ENCODE measurements around the gene P3H3. TPM values are rescaled to one million over a fixed set of nuclear protein-coding genes. Genes with fewer than 3 reads are reported as not detected.
A peak's percentile ranks its signal among the peaks of the same experiment; 100 is the strongest.

The P3H3 gene
- total and polyA plus RNA-seq, 2 of the 4 experiments (the other 2 are of a cell fraction), result 27.8 to 83.9 TPM

DNA sequence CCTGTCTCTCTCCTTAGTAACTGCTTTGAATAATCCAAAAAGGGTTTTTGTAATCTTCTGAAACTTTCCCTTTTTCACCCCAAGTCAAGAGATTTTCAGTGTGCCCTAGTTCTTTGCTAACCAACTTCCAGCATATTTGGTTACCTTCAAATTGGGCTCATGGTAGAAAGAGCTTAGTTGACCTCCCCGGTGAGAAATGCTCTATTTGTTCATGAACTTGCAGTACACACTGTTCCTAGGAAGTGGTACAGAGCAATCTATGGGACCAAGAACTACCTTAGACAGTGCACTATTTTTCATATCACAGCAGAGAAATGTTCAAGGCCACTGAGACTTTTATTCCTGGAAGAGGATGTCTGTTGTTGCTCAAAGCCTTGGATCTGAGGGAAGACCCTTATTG is 25.4 kb downstream of the P3H3 start:
- Histone ChIP-seq H3K79me1 (ENCODE audit: low read depth in 1 of 2, low read length in 2 of 2) (peaks cover 20 to 49% of the 10 kb centered on the region in 2 experiments), H3K9me1 (ENCODE audit: insufficient read depth, low read length) (no peaks in the 10 kb centered on the region), H3K27ac (ENCODE audit: insufficient read depth, low read length) (no peak overlapping the region), H3K4me3 (ENCODE audit: insufficient read depth, low read depth, low read length) (no peak overlapping the region), H3K4me2 (ENCODE audit: low read depth, low read length) (no peak overlapping the region), H3K4ac (ENCODE audit: low read depth, low read length) (0 out of 2 replicates have a peak overlapping the region, but pooled peaks have one; percentile 85), H2BK15ac (ENCODE audit: low read depth, low read length) (no peak overlapping the region), H3K4me1 (ENCODE audit: control insufficient read depth, insufficient read depth, low read length) (peaks cover 5% of the 10 kb centered on the region), H2AFZ (replicated peaks; ENCODE audit: low read length, poor library complexity) (no peak overlapping the region), H4K5ac (ENCODE audit: low read depth, low read length) (no peak overlapping the region), H4K20me1 (ENCODE audit: insufficient read depth, low read length) (peaks cover 15% of the 10 kb centered on the region), H4K91ac (ENCODE audit: insufficient read depth, low read depth, low read length) (no peak overlapping the region), H3K56ac (ENCODE audit: extremely low read depth, insufficient read depth, low read length) (no peak overlapping the region), H3K9ac (ENCODE audit: low read depth, low read length) (peak overlapping the region; percentile 54; the same call in 1 of the 2 replicates), H3K23ac (ENCODE audit: low read depth, low read length) (peak overlapping the region; percentile 53; the same call in 1 of the 2 replicates), H2BK5ac (ENCODE audit: low read depth, low read length, poor library complexity, severe bottlenecking) (peak overlapping the region; percentile 90), H4K8ac (ENCODE audit: low read depth in 2 of 2, low read length in 2 of 2) (peak overlapping the region in 1 of 2 experiments; percentile 17; a peak in 2 of 4 replicates), H3K14ac (replicated peaks; ENCODE audit: low read depth, low read length) (no peak overlapping the region), H3K9me3 (ENCODE audit: control insufficient read depth, insufficient read depth, low read length) (no peaks in the 10 kb centered on the region), H3K27me3 (ENCODE audit: control insufficient read depth, insufficient read depth, low read length) (no peaks in the 10 kb centered on the region), H2BK20ac (ENCODE audit: low read depth, low read length) (no peak overlapping the region), H2BK120ac (ENCODE audit: low read depth, low read length) (no peak overlapping the region), H3K36me3 (ENCODE audit: control insufficient read depth, insufficient read depth, low read length) (peaks cover 38% of the 10 kb centered on the region), H2AK5ac (ENCODE audit: low read depth, low read length) (no peak overlapping the region), H2AK9ac (replicated peaks; ENCODE audit: low read depth, low read length, poor library complexity) (no peak overlapping the region), H3K18ac (ENCODE audit: low read depth, low read length) (no peak overlapping the region)
- intact Hi-C loops (cut with micrococcal nuclease) (loop anchor here (2.0 kb wide), 1 partner anchor 15 kb away; no protein-coding TSS in a partner anchor), dilution Hi-C loops (cut with HindIII; ENCODE audit: low sequenced_read_pairs, unreplicated experiment) (no loop called here), in situ Hi-C loops (cut with MboI; ENCODE audit: low sequenced_read_pairs) (no loop called here)
- ATAC-seq (ENCODE audit: low read depth) (no peak), DNase-seq (no peak)
- no CpG with 5 or more reads among the region's 1 CpG for WGBS, 2 experiments (ENCODE audit: extremely low coverage in 2 of 2, insufficient read length in 1 of 2)
- CTCF ChIA-PET, result interaction anchor here (1.0 to 3.3 kb wide), 3 partner anchors 12 to 100 kb away, joined by 3 to 10 read pairs (median 3); partner anchors contain the start of gene SPSB2
- POLR2A ChIA-PET (ENCODE audit: unreplicated experiment), result interaction anchor here (1.2 to 1.3 kb wide), 2 partner anchors 9 to 24 kb away, joined by 3 read pairs; no protein-coding TSS in a partner anchor
- TF ChIP-seq RCOR1 (IDR thresholded peaks at IDR 0.05; ENCODE audit: insufficient replicate concordance, low read length), result no peak
- TF ChIP-seq MAFK (IDR thresholded peaks at IDR 0.05; ENCODE audit: low read depth, low read length), result no peak
- TF ChIP-seq, protein P1, sequence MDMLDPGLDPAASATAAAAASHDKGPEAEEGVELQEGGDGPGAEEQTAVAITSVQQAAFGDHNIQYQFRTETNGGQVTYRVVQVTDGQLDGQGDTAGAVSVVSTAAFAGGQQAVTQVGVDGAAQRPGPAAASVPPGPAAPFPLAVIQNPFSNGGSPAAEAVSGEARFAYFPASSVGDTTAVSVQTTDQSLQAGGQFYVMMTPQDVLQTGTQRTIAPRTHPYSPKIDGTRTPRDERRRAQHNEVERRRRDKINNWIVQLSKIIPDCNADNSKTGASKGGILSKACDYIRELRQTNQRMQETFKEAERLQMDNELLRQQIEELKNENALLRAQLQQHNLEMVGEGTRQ (IDR thresholded peaks at IDR 0.05; ENCODE audit: low read depth, low read length), result no peak
- TF ChIP-seq, protein P2, sequence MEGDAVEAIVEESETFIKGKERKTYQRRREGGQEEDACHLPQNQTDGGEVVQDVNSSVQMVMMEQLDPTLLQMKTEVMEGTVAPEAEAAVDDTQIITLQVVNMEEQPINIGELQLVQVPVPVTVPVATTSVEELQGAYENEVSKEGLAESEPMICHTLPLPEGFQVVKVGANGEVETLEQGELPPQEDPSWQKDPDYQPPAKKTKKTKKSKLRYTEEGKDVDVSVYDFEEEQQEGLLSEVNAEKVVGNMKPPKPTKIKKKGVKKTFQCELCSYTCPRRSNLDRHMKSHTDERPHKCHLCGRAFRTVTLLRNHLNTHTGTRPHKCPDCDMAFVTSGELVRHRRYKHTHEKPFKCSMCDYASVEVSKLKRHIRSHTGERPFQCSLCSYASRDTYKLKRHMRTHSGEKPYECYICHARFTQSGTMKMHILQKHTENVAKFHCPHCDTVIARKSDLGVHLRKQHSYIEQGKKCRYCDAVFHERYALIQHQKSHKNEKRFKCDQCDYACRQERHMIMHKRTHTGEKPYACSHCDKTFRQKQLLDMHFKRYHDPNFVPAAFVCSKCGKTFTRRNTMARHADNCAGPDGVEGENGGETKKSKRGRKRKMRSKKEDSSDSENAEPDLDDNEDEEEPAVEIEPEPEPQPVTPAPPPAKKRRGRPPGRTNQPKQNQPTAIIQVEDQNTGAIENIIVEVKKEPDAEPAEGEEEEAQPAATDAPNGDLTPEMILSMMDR (conservative IDR thresholded peaks at IDR 0.05; ENCODE audit: low read depth, low read length), result no peak
- TF ChIP-seq MAZ (IDR thresholded peaks at IDR 0.05; ENCODE audit: borderline replicate concordance, low read depth, low read length), result no peak
- TF ChIP-seq RAD21 (IDR thresholded peaks at IDR 0.05; ENCODE audit: low read length), result no peak
- TF ChIP-seq NFE2L2 (IDR thresholded peaks at IDR 0.05; ENCODE audit: low read depth, low read length), result no peak
- no peak for TF ChIP-seq POLR2A (IDR thresholded peaks at IDR 0.05; ENCODE audit: low read depth, low read length)
- TF ChIP-seq CHD1 (IDR thresholded peaks at IDR 0.05; ENCODE audit: low read depth, low read length), result no peak
- TF ChIP-seq, protein P3, sequence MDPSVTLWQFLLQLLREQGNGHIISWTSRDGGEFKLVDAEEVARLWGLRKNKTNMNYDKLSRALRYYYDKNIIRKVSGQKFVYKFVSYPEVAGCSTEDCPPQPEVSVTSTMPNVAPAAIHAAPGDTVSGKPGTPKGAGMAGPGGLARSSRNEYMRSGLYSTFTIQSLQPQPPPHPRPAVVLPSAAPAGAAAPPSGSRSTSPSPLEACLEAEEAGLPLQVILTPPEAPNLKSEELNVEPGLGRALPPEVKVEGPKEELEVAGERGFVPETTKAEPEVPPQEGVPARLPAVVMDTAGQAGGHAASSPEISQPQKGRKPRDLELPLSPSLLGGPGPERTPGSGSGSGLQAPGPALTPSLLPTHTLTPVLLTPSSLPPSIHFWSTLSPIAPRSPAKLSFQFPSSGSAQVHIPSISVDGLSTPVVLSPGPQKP (IDR thresholded peaks at IDR 0.05; ENCODE audit: borderline replicate concordance, low read depth, low read length), result no peak
- no peak for TF ChIP-seq FOS (IDR thresholded peaks at IDR 0.05; ENCODE audit: low read depth, low read length)
- no peak for TF ChIP-seq RFX5 (IDR thresholded peaks at IDR 0.05; ENCODE audit: low read depth, low read length)
- no peak for TF ChIP-seq MXI1 (IDR thresholded peaks at IDR 0.05; ENCODE audit: borderline replicate concordance, low read depth, low read length)
- BruUV-seq (replicated peaks), result no TSS peak
